Measurements from ENCODE around the gene TM9SF3.

Gene TM9SF3

GRCh38 chr10:96591946-96592345 lies 5.1 kb upstream of the TM9SF3 start:
- DNase-seq (ENCODE audit: low spot score): no peak
- in situ Hi-C loops (cut with MboI; ENCODE audit: low pct_unique_long_range_greater_than_20kb, low sequenced_read_pairs, unreplicated experiment): no loop called here
- no peak for TF ChIP-seq CTCF (IDR thresholded peaks at IDR 0.05; ENCODE audit: extremely low read depth, insufficient read depth, missing control alignments)

GRCh38 chr10:96588616-96589419 lies 2.0 kb upstream of the TM9SF3 start:
- TF ChIP-seq CTCF (IDR thresholded peaks at IDR 0.05; ENCODE audit: extremely low read depth, insufficient read depth, missing control alignments): no peak
- in situ Hi-C loops (cut with MboI; ENCODE audit: low pct_unique_long_range_greater_than_20kb, low sequenced_read_pairs, unreplicated experiment): no loop called here
- peak; percentile 65 for DNase-seq (ENCODE audit: low spot score)

GRCh38 chr10:96588060-96588554 lies 1.3 kb upstream of the TM9SF3 start:
- in situ Hi-C loops (cut with MboI; ENCODE audit: low pct_unique_long_range_greater_than_20kb, low sequenced_read_pairs, unreplicated experiment): no loop called here
- TF ChIP-seq CTCF (IDR thresholded peaks at IDR 0.05; ENCODE audit: extremely low read depth, insufficient read depth, missing control alignments): no peak
- DNase-seq (ENCODE audit: low spot score): no peak

GRCh38 chr10:96587264-96588059 lies 650 bp upstream of the TM9SF3 start:
- in situ Hi-C loops (cut with MboI; ENCODE audit: low pct_unique_long_range_greater_than_20kb, low sequenced_read_pairs, unreplicated experiment): no loop called here
- DNase-seq (ENCODE audit: low spot score): no peak
- no peak for TF ChIP-seq CTCF (IDR thresholded peaks at IDR 0.05; ENCODE audit: extremely low read depth, insufficient read depth, missing control alignments)

GRCh38 chr10:96585736-96586418 lies 935 bp downstream of the TM9SF3 start:
- no peak for DNase-seq (ENCODE audit: low spot score)
- in situ Hi-C loops (cut with MboI; ENCODE audit: low pct_unique_long_range_greater_than_20kb, low sequenced_read_pairs, unreplicated experiment): no loop called here
- TF ChIP-seq CTCF (IDR thresholded peaks at IDR 0.05; ENCODE audit: extremely low read depth, insufficient read depth, missing control alignments): no peak

- TF ChIP-seq CTCF (IDR thresholded peaks at IDR 0.05; ENCODE audit: extremely low read depth, insufficient read depth, missing control alignments): no peak
- DNase-seq (ENCODE audit: low spot score): no peak
- in situ Hi-C loops (cut with MboI; ENCODE audit: low pct_unique_long_range_greater_than_20kb, low sequenced_read_pairs, unreplicated experiment): no loop called here
These were observed 2.3 kb downstream of the TM9SF3 start for GRCh38 chr10:96584474-96584873.
